ENCODE measurements around the gene SLC22A5.
"Not testable (repeated sequence)": the region's sequence is repeated elsewhere in the genome, so short reads cannot be mapped to it uniquely, and the experiment has no call there.

SLC22A5 gene

GRCh38 chr5:132431632-132432031 lies 62.1 kb downstream of the SLC22A5 start:
- Histone ChIP-seq H3K36me3 (ENCODE audit: insufficient read depth, low read length) (no peaks in the 10 kb centered on the region), H3K4me3 (ENCODE audit: low read length) (no peak overlapping the region), H3K4me1 (ENCODE audit: insufficient read depth, low read length) (peaks cover 13% of the 10 kb centered on the region), H3K9ac (ENCODE audit: low read depth, low read length) (no peak overlapping the region), H3K27ac (ENCODE audit: low read depth, low read length) (no peak overlapping the region), H3K9me3 (ENCODE audit: insufficient read depth, low read depth, low read length) (no peaks in the 10 kb centered on the region), H3K27me3 (ENCODE audit: insufficient read depth, low read length) (no peaks in the 10 kb centered on the region)
- 90% methylated on average over 3 of the region's 4 CpGs for WGBS

DNA sequence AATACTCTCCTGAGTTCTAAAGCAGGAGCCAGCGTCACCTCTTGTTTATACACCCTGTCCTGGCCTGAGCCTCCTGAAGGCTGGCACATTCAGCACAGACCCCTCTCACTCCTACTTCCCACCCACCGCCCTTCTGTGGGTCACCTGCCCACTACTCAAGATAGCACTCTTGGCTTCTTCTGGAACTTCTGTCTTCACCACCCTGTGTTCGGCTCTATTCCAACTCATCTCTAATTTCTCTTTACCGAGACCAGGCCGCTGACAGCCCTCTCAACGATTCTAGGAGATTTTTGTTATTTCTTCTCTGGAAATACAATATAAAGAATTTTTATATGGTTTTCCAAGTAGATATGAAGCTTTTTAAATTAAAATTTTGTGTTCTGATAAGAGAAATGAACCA lies 63.6 kb downstream of the SLC22A5 start:
- Histone ChIP-seq H3K9me3 (ENCODE audit: insufficient read depth, low read depth, low read length) (no peaks in the 10 kb centered on the region), H3K4me1 (ENCODE audit: insufficient read depth, low read length) (peaks cover 14% of the 10 kb centered on the region), H3K27me3 (ENCODE audit: insufficient read depth, low read length) (no peaks in the 10 kb centered on the region), H3K36me3 (ENCODE audit: insufficient read depth, low read length) (no peaks in the 10 kb centered on the region), H3K27ac (ENCODE audit: low read depth, low read length) (no peak overlapping the region), H3K9ac (ENCODE audit: low read depth, low read length) (no peak overlapping the region), H3K4me3 (ENCODE audit: low read length) (no peak overlapping the region)
- 96% methylated on average over 5 of the region's 6 CpGs for WGBS

- no peaks in the 10 kb centered on the region for H3K9me3 ChIP-seq (ENCODE audit: insufficient read depth, low read depth, low read length)
- no peaks in the 10 kb centered on the region for H3K27me3 ChIP-seq (ENCODE audit: insufficient read depth, low read length)
- H3K36me3 ChIP-seq (ENCODE audit: insufficient read depth, low read length) = no peaks in the 10 kb centered on the region
- no peak overlapping the region for H3K27ac ChIP-seq (ENCODE audit: low read depth, low read length)
- no peak overlapping the region for H3K9ac ChIP-seq (ENCODE audit: low read depth, low read length)
- peaks cover 11% of the 10 kb centered on the region for H3K4me1 ChIP-seq (ENCODE audit: insufficient read depth, low read length)
- H3K4me3 ChIP-seq (ENCODE audit: low read length) = no peak overlapping the region
- 78% methylated on average over 12 of the region's 12 CpGs for WGBS
These were observed 65.1 kb downstream of the SLC22A5 start for GRCh38 chr5:132434416-132435286.

DNA sequence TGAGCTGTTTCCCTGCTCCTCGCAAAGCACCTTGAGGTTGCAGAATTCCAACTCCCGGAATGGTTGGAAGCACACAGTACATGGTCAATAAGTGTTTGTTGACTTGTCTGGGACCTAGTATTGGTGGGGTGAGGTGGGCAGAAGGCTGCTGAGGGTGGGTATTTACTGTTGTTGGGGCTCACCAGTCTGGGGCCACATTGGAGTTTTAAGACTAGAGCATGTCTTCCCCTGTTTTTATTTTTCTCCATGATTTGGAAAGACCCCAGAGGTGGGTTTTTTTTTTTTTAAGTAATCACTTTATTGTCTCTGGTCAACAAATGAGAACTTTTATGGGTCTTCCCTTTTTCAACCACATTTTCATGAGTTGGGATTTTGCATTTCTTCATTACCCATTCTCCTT lies 65.9 kb downstream of the SLC22A5 start:
- no peak overlapping the region for H3K9ac ChIP-seq (ENCODE audit: low read depth, low read length)
- H3K4me3 ChIP-seq (ENCODE audit: low read length) = no peak overlapping the region
- no peaks in the 10 kb centered on the region for H3K27me3 ChIP-seq (ENCODE audit: insufficient read depth, low read length)
- H3K36me3 ChIP-seq (ENCODE audit: insufficient read depth, low read length) = no peaks in the 10 kb centered on the region
- H3K4me1 ChIP-seq (ENCODE audit: insufficient read depth, low read length) = peaks cover 11% of the 10 kb centered on the region
- no peak overlapping the region for H3K27ac ChIP-seq (ENCODE audit: low read depth, low read length)
- 96% methylated on average over 2 of the region's 2 CpGs for WGBS
- no peaks in the 10 kb centered on the region for H3K9me3 ChIP-seq (ENCODE audit: insufficient read depth, low read depth, low read length)

DNA sequence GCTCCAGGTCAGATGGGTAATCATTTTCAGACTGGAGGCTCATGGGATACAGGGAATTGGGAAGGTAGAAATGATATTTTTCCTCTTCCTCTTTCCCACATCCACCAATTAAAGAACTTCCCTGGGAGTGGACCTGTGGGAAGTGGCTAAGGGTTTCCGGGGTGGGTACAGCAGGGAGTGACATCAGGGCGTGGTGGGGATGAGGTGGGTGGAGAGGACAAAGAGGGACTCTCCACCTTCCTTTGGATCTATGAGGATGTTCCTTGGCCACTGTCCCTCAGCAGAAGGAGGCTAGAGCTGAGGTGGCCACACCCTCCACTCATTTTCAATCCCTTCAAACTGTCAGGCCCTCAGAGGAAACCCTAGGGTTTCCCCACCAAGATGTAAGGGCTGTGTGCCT lies 66.4 kb downstream of the SLC22A5 start:
- 74% methylated on average over 2 of the region's 2 CpGs for WGBS
- no peak overlapping the region for H3K9ac ChIP-seq (ENCODE audit: low read depth, low read length)
- no peaks in the 10 kb centered on the region for H3K36me3 ChIP-seq (ENCODE audit: insufficient read depth, low read length)
- no peaks in the 10 kb centered on the region for H3K27me3 ChIP-seq (ENCODE audit: insufficient read depth, low read length)
- H3K4me1 ChIP-seq (ENCODE audit: insufficient read depth, low read length) = peaks cover 11% of the 10 kb centered on the region
- H3K27ac ChIP-seq (ENCODE audit: low read depth, low read length) = no peak overlapping the region
- H3K4me3 ChIP-seq (ENCODE audit: low read length) = no peak overlapping the region
- no peaks in the 10 kb centered on the region for H3K9me3 ChIP-seq (ENCODE audit: insufficient read depth, low read depth, low read length)

DNA sequence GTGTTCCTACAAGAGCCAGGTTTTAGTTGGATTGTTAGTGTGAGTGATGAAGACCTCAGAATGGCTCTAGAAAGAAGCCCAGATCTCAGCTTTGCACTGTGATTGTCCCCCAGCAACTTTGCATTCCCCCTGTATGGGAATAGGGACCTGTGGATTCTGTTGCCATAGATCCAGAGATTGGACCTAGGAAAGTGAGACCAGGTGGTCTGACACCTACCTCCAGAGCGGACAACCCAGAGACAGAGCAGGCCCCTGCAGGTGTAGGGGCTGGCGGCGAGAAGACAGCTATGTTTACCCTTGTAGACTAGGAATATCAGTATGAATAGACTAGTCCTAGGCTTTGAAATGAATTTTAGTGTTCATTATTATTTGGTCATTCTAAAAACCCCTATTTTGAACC lies 67.4 kb downstream of the SLC22A5 start:
- Histone ChIP-seq H3K27ac (ENCODE audit: low read depth, low read length) (no peak overlapping the region), H3K9ac (ENCODE audit: low read depth, low read length) (no peak overlapping the region), H3K9me3 (ENCODE audit: insufficient read depth, low read depth, low read length) (no peaks in the 10 kb centered on the region), H3K4me1 (ENCODE audit: insufficient read depth, low read length) (peaks cover 11% of the 10 kb centered on the region), H3K4me3 (ENCODE audit: low read length) (no peak overlapping the region), H3K36me3 (ENCODE audit: insufficient read depth, low read length) (no peaks in the 10 kb centered on the region), H3K27me3 (ENCODE audit: insufficient read depth, low read length) (no peaks in the 10 kb centered on the region)
- WGBS = 87% methylated on average over 3 of the region's 3 CpGs

DNA sequence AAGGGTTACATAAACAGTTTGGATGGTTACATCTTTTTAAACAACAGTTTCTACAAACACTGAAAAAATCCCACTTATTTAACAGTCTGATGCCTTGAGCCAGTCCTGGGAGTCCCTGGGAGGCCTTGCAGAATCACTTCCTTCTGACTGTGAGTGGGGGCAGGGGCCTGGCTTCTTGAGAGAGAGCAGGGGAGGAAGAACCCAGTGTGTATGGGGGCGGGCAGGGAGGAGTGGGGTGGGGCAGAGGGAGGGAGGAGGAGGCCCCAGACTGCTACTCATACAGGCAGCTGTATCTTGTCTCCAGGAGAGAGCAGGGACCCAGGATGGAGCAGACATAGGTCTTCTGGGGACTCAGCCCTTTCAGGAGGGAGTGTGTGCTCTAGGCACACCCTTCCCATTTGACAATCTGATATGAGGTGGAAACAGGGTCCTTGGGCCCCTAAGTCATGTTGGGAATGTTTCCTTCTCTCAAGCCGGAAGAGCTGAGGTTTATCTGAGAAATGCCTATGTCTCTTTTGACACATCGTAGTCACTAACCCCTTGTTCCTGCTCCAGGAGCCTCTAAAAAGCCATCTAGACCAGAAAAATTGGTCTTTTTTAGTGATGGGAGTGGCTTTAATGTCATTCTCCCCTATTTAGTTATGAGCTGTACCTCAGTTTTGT lies 68.2 kb downstream of the SLC22A5 start:
- Histone ChIP-seq H3K9me3 (ENCODE audit: insufficient read depth, low read depth, low read length) (no peaks in the 10 kb centered on the region), H3K36me3 (ENCODE audit: insufficient read depth, low read length) (no peaks in the 10 kb centered on the region), H3K9ac (ENCODE audit: low read depth, low read length) (no peak overlapping the region), H3K27me3 (ENCODE audit: insufficient read depth, low read length) (no peaks in the 10 kb centered on the region), H3K4me3 (ENCODE audit: low read length) (no peak overlapping the region), H3K4me1 (ENCODE audit: insufficient read depth, low read length) (peaks cover 11% of the 10 kb centered on the region), H3K27ac (ENCODE audit: low read depth, low read length) (no peak overlapping the region)
- 60% methylated on average over 3 of the region's 3 CpGs for WGBS

- peaks cover 11% of the 10 kb centered on the region for H3K4me1 ChIP-seq (ENCODE audit: insufficient read depth, low read length)
- H3K27ac ChIP-seq (ENCODE audit: low read depth, low read length); H3K9me3 ChIP-seq (ENCODE audit: insufficient read depth, low read depth, low read length); H3K27me3 ChIP-seq (ENCODE audit: insufficient read depth, low read length); H3K4me3 ChIP-seq (ENCODE audit: low read length); H3K36me3 ChIP-seq (ENCODE audit: insufficient read depth, low read length); H3K9ac ChIP-seq (ENCODE audit: low read depth, low read length): not testable (repeated sequence)
- WGBS = 86% methylated on average over 1 of the region's 3 CpGs
These were observed 68.7 kb downstream of the SLC22A5 start for GRCh38 chr5:132438267-132438645.

- Histone ChIP-seq H3K4me1 (ENCODE audit: insufficient read depth, low read length) (peaks cover 11% of the 10 kb centered on the region), H3K27ac (ENCODE audit: low read depth, low read length) (no peak overlapping the region), H3K9me3 (ENCODE audit: insufficient read depth, low read depth, low read length) (no peaks in the 10 kb centered on the region), H3K36me3 (ENCODE audit: insufficient read depth, low read length) (no peaks in the 10 kb centered on the region), H3K27me3 (ENCODE audit: insufficient read depth, low read length) (no peaks in the 10 kb centered on the region), H3K9ac (ENCODE audit: low read depth, low read length) (no peak overlapping the region), H3K4me3 (ENCODE audit: low read length) (no peak overlapping the region)
- WGBS = 91% methylated on average over 4 of the region's 4 CpGs
These were observed 69.4 kb downstream of the SLC22A5 start for GRCh38 chr5:132438917-132439316.

GRCh38 chr5:132439521-132440089 lies 70.1 kb downstream of the SLC22A5 start:
- Histone ChIP-seq H3K27me3 (ENCODE audit: insufficient read depth, low read length) (no peaks in the 10 kb centered on the region), H3K9me3 (ENCODE audit: insufficient read depth, low read depth, low read length) (no peaks in the 10 kb centered on the region), H3K4me1 (ENCODE audit: insufficient read depth, low read length) (peaks cover 16% of the 10 kb centered on the region), H3K36me3 (ENCODE audit: insufficient read depth, low read length) (no peaks in the 10 kb centered on the region), H3K9ac (ENCODE audit: low read depth, low read length) (no peak overlapping the region), H3K4me3 (ENCODE audit: low read length) (no peak overlapping the region), H3K27ac (ENCODE audit: low read depth, low read length) (no peak overlapping the region)
- 94% methylated on average over 7 of the region's 7 CpGs for WGBS

DNA sequence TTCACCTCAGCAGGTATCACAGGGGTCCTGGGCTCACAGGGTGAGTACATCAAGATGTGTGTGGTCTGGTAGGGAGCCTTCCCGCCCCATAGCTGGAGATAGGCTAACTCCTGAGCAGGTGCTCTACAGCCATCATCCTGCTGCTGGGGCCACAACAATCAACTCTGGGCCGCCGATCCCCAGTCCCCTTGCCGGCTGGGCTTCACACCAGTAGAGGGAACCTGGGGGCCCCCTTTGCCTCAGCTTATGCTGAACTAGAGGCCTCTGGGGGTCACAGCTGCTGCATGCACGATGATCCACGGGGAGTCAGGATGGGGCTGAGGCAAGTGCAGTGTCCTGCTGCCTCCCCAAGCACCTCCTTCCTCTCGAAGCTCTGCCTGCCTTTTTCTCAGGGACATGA lies 74.6 kb downstream of the SLC22A5 start:
- Histone ChIP-seq H3K4me1 (ENCODE audit: insufficient read depth, low read length) (peaks cover 22% of the 10 kb centered on the region), H3K4me3 (ENCODE audit: low read length) (no peak overlapping the region), H3K36me3 (ENCODE audit: insufficient read depth, low read length) (no peaks in the 10 kb centered on the region), H3K27ac (ENCODE audit: low read depth, low read length) (no peak overlapping the region), H3K27me3 (ENCODE audit: insufficient read depth, low read length) (no peaks in the 10 kb centered on the region), H3K9ac (ENCODE audit: low read depth, low read length) (no peak overlapping the region), H3K9me3 (ENCODE audit: insufficient read depth, low read depth, low read length) (no peaks in the 10 kb centered on the region)
- WGBS = 86% methylated on average over 7 of the region's 7 CpGs

Measured in HUES64 (cell line).